A549 (cell line): Measurements from ENCODE around the gene SHC2.
"Not testable (repeated sequence)": the region's sequence is repeated elsewhere in the genome, so short reads cannot be mapped to it uniquely, and the experiment has no call there.

Source experiments
- CTCF ChIP-seq: fragments of >200 bp; sonication (Bioruptor Twin); formaldehyde crosslinking; IDR thresholded peaks from 3 replicates; pipeline ENCODE4 v1.5.1; 2016
- RCOR1 ChIP-seq: fragments of 150-350 bp; IDR thresholded peaks from 2 replicates; pipeline ENCODE4 v1.6.1; 2014; ENCODE audit warnings: antibody characterized with exemption, low read length, low read depth

- not testable (repeated sequence) for TF ChIP-seq CTCF, RCOR1
Measured at GRCh38 chr19:382578-382977, 78.3 kb downstream of the SHC2 start.
